Keratinocyte (primary cell): Measurements from ENCODE around the gene PRDM4. TPM values are rescaled to one million over a fixed set of nuclear protein-coding genes. Genes with fewer than 3 reads are reported as not detected.

Experiments
- DNase-seq: peaks from one replicate; pipeline ENCODE4 v3.0.0-alpha.2; 2011; ENCODE audit warnings: low read depth, missing footprints, low spot score
- FAIRE-seq: peaks from 2 replicates; lab custom pipeline; 2011; peaks lifted over from hg19 to GRCh38; lab: Jason Lieb, UNC
- H2AFZ ChIP-seq: 2 replicates; pipeline ENCODE4 v1.6.0; 2012; ENCODE audit warnings: low read length, control low read depth, inconsistent platforms; ENCODE audit not compliant: control insufficient read depth
- H3K27ac ChIP-seq: 2 replicates; pipeline ENCODE4 v1.5.1; 2011; ENCODE audit warnings: low read length; ENCODE audit not compliant: control insufficient read depth, insufficient read depth
- H3K27me3 ChIP-seq: 3 replicates; pipeline ENCODE4 v1.6.0; 2011; ENCODE audit warnings: low read length; ENCODE audit not compliant: control insufficient read depth, insufficient read depth; ENCODE audit errors: extremely low read depth
- H3K36me3 ChIP-seq, 2 experiments: 2 replicates in 1 of 2; 3 replicates in 1 of 2; pipeline ENCODE4 v1.5.1; 2011; ENCODE audit warnings: low read length in 2 of 2, mild to moderate bottlenecking in 1 of 2; ENCODE audit not compliant: control insufficient read depth in 2 of 2, insufficient read depth in 2 of 2; ENCODE audit errors: extremely low read depth in 1 of 2
- H3K4me1 ChIP-seq: 3 replicates; pipeline ENCODE4 v1.5.1; 2011; ENCODE audit warnings: low read length; ENCODE audit not compliant: control insufficient read depth, insufficient read depth; ENCODE audit errors: extremely low read depth
- H3K4me2 ChIP-seq: 3 replicates; pipeline ENCODE4 v1.6.0; 2011; ENCODE audit warnings: low read depth, low read length; ENCODE audit not compliant: control insufficient read depth, insufficient read depth; ENCODE audit errors: extremely low read depth
- H3K4me3 ChIP-seq, 3 experiments: fragments of 200-600 bp in 1 of 3; sonication (generic) in 1 of 3; 2 replicates in 2 of 3; 3 replicates in 1 of 3; pipeline ENCODE4 v1.5.1; 2011 to 2016; ENCODE audit warnings: low read length in 3 of 3, mild to moderate bottlenecking in 3 of 3, control low read depth in 2 of 3, inconsistent platforms in 1 of 3, low read depth in 1 of 3, mixed read lengths in 1 of 3, mixed run types in 1 of 3, moderate library complexity in 1 of 3; ENCODE audit not compliant: control insufficient read depth in 2 of 3, insufficient read depth in 2 of 3; ENCODE audit errors: extremely low read depth in 1 of 3
- H3K79me2 ChIP-seq: 2 replicates; pipeline ENCODE4 v1.6.0; 2012; ENCODE audit warnings: low read length; ENCODE audit not compliant: control insufficient read depth, insufficient read depth
- H3K9ac ChIP-seq: 3 replicates; pipeline ENCODE4 v1.6.0; 2011; ENCODE audit warnings: low read length; ENCODE audit not compliant: control insufficient read depth, insufficient read depth; ENCODE audit errors: extremely low read depth
- H3K9me1 ChIP-seq: 3 replicates; pipeline ENCODE4 v1.6.0; 2011; ENCODE audit warnings: low read length; ENCODE audit not compliant: control insufficient read depth, insufficient read depth; ENCODE audit errors: extremely low read depth
- H3K9me3 ChIP-seq: 2 replicates; pipeline ENCODE4 v1.5.1; 2012; ENCODE audit warnings: low read depth, low read length; ENCODE audit not compliant: control insufficient read depth
- H4K20me1 ChIP-seq: 3 replicates; pipeline ENCODE4 v1.6.0; 2011; ENCODE audit warnings: low read length; ENCODE audit not compliant: control insufficient read depth, insufficient read depth; ENCODE audit errors: extremely low read depth
- EZH2 ChIP-seq: IDR thresholded peaks from one replicate; pipeline ENCODE4 v1.6.1; 2012; ENCODE audit warnings: inconsistent platforms, mild to moderate bottlenecking, low read length, moderate library complexity
- dilution Hi-C: fragments of 300-500 bp; cut with MboI; formaldehyde crosslinking; loops from one replicate; pipeline ENCODE4 v1.7.0; 2020; ENCODE audit warnings: low sequenced_read_pairs; ENCODE audit not compliant: extremely low pct_ligation_motif_present
- polyA plus RNA-seq, 5 experiments: library from polyadenylated mRNA; depleted of rRNA in 3 of 5; stranded (reverse) in 3 of 5; stranded (forward) in 1 of 5; unstranded in 1 of 5; fragments of >200 nt; gene quantifications; 1 replicate in 1 of 5; 2 replicates in 3 of 5; 3 replicates in 1 of 5; pipeline versions ENCODE4 v1.2.1 to v1.2.3, GENCODE V29; 2011 to 2012; ENCODE audit warnings: missing spikeins in 2 of 5, low read depth in 1 of 5, low replicate concordance in 1 of 5
- TF ChIP-seq, protein P1 (sequence below), 3 experiments: IDR thresholded peaks in 1 of 3; conservative IDR thresholded peaks in 1 of 3; optimal IDR thresholded peaks in 1 of 3; 2 replicates in 2 of 3; 3 replicates in 1 of 3; pipeline versions ENCODE3 to v1.5.1; 2011; ENCODE audit warnings: low read length in 3 of 3, mild to moderate bottlenecking in 3 of 3, moderate library complexity in 2 of 3, control low read depth in 1 of 3, inconsistent platforms in 1 of 3; ENCODE audit not compliant: insufficient read depth in 2 of 3; ENCODE audit errors: extremely low read depth in 1 of 3

Gene PRDM4
- polyA plus RNA-seq, 1 donor (not counting 4 experiments of a cell fraction or from before 2014, with no cell fraction given) = 26.5 TPM

DNA sequence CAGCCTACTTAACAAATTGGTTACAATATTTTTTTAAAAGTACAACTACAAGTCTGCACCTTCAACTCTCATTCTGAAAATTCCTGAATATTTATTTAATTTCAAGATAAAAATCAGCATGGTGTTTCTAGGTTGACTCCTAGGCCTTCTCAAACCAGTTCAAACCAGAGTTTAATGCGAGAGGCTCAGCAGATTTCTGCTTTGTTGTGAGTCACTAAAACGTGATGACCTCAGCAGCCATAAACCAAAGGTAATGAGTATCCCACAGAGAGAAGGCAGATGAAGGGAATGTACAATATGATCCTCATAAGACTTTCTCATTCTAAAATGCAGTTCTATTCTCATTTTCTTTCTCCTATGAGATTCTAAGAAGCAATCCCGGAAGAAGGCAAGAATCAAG, 1.5 kb downstream of the PRDM4 start:
- Histone ChIP-seq H3K9me1 (no peaks in the 10 kb centered on the region), H3K27ac (peak overlapping the region; percentile 89), H3K4me1 (peaks cover 12% of the 10 kb centered on the region), H3K79me2 (peaks cover 46% of the 10 kb centered on the region), H3K4me3 (peak overlapping the region; percentile 80 to 97 (median 90)), H3K9ac (peak overlapping the region; percentile 88), H2AFZ (no peak overlapping the region), H3K36me3 (peaks cover 19 to 24% of the 10 kb centered on the region in 2 experiments), H3K9me3 (no peaks in the 10 kb centered on the region), H3K27me3 (no peaks in the 10 kb centered on the region), H3K4me2 (peak overlapping the region; percentile 86), H4K20me1 (no peaks in the 10 kb centered on the region)
- dilution Hi-C loops = no loop called here
- peak; percentile 83 for FAIRE-seq
- TF ChIP-seq, protein P1, sequence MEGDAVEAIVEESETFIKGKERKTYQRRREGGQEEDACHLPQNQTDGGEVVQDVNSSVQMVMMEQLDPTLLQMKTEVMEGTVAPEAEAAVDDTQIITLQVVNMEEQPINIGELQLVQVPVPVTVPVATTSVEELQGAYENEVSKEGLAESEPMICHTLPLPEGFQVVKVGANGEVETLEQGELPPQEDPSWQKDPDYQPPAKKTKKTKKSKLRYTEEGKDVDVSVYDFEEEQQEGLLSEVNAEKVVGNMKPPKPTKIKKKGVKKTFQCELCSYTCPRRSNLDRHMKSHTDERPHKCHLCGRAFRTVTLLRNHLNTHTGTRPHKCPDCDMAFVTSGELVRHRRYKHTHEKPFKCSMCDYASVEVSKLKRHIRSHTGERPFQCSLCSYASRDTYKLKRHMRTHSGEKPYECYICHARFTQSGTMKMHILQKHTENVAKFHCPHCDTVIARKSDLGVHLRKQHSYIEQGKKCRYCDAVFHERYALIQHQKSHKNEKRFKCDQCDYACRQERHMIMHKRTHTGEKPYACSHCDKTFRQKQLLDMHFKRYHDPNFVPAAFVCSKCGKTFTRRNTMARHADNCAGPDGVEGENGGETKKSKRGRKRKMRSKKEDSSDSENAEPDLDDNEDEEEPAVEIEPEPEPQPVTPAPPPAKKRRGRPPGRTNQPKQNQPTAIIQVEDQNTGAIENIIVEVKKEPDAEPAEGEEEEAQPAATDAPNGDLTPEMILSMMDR (optimal IDR thresholded peaks at IDR 0.05 in 1 of 3, IDR thresholded peaks at IDR 0.05 in 1 of 3, conservative IDR thresholded peaks at IDR 0.05 in 1 of 3; ENCODE audit: extremely low read depth in 1 of 3, insufficient read depth in 2 of 3, low read length in 3 of 3) = no peak
- no peak for TF ChIP-seq EZH2
- DNase-seq = peak; percentile 48

DNA sequence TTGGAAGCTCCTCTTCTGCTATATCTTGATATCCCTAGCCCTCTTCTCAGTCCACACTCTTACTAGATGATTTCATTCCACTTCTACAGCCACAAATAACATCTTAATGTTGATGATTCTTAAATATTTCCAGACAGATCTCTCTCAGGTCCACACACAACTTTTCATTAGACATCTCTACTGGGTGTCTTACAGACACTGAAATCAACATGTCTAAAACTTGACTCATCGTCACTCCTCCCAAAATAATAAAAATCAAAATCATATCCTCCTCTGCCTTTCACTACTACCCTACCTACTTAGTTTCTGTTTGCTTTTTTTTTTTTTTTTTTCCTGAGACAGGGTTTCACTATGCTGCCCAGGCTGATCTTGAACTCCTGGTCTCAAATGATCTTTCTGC, 11.9 kb downstream of the PRDM4 start:
- H3K9me3 ChIP-seq = no peaks in the 10 kb centered on the region
- no peaks in the 10 kb centered on the region for H4K20me1 ChIP-seq
- peak overlapping the region in 2 of 3 experiments; percentile 55 to 62 for H3K4me3 ChIP-seq
- H3K27ac ChIP-seq = peak overlapping the region; percentile 82
- H3K4me2 ChIP-seq = peak overlapping the region; percentile 94
- FAIRE-seq (peak; percentile 34), DNase-seq (no peak)
- H3K4me1 ChIP-seq = peaks cover 32% of the 10 kb centered on the region
- peak overlapping the region; percentile 42 for H3K9ac ChIP-seq
- no peaks in the 10 kb centered on the region for H3K27me3 ChIP-seq
- dilution Hi-C loops = no loop called here
- no peak overlapping the region for H2AFZ ChIP-seq
- H3K79me2 ChIP-seq = peaks cover 48% of the 10 kb centered on the region
- no peaks in the 10 kb centered on the region for H3K9me1 ChIP-seq
- TF ChIP-seq EZH2 = no peak
- TF ChIP-seq, protein P1 (optimal IDR thresholded peaks at IDR 0.05 in 1 of 3, IDR thresholded peaks at IDR 0.05 in 1 of 3, conservative IDR thresholded peaks at IDR 0.05 in 1 of 3; ENCODE audit: extremely low read depth in 1 of 3, insufficient read depth in 2 of 3, low read length in 3 of 3) = no peak
- peaks cover 18 to 49% of the 10 kb centered on the region in 2 experiments for H3K36me3 ChIP-seq
